CD1c-positive myeloid dendritic cell (primary cell): ENCODE results near the gene CCDC183.
A peak's percentile ranks its signal among the peaks of the same experiment; 100 is the strongest.
"Not testable (repeated sequence)": the region's sequence is repeated elsewhere in the genome, so short reads cannot be mapped to it uniquely, and the experiment has no call there.

Source experiments
- DNase-seq: peaks from one replicate; pipeline ENCODE4 v3.0.0-alpha.2; 2016; ENCODE audit errors: extremely low spot score

The CCDC183 gene

GRCh38 chr9:136784997-136785361 lies 11.2 kb upstream of the CCDC183 start:
- DNase-seq: no peak

GRCh38 chr9:136785565-136786355 lies 10.4 kb upstream of the CCDC183 start:
- not testable (repeated sequence) for DNase-seq

GRCh38 chr9:136786451-136786850 lies 9.7 kb upstream of the CCDC183 start:
- DNase-seq: no peak

- not testable (repeated sequence) for DNase-seq
Measured at GRCh38 chr9:136786983-136787382, 9.2 kb upstream of the CCDC183 start.

- DNase-seq: peak; percentile 90
Measured at GRCh38 chr9:136787690-136788400, 8.3 kb upstream of the CCDC183 start.

GRCh38 chr9:136788644-136789522 lies 7.3 kb upstream of the CCDC183 start:
- not testable (repeated sequence) for DNase-seq

GRCh38 chr9:136789523-136789937 lies 6.6 kb upstream of the CCDC183 start:
- no peak for DNase-seq

GRCh38 chr9:136790640-136791515 lies 5.3 kb upstream of the CCDC183 start, which contains the start of gene TMEM141:
TSS of gene TMEM141 (plus strand) at chr9:136791344. CDS start at chr9:136791371, 27 bp downstream.
- DNase-seq: peak; percentile 100

GRCh38 chr9:136791516-136792276 lies 4.4 kb upstream of the CCDC183 start:
- peak; percentile 69 for DNase-seq

- no peak for DNase-seq
Measured at GRCh38 chr9:136792321-136793085, 3.6 kb upstream of the CCDC183 start.

GRCh38 chr9:136793086-136793946 lies 2.8 kb upstream of the CCDC183 start:
- DNase-seq: no peak

GRCh38 chr9:136794281-136794999 lies 1.7 kb upstream of the CCDC183 start:
- no peak for DNase-seq

GRCh38 chr9:136795000-136795348 lies 1.2 kb upstream of the CCDC183 start:
- DNase-seq: peak; percentile 16

GRCh38 chr9:136796775-136797347 lies 723 bp downstream of the CCDC183 start:
- DNase-seq: not testable (repeated sequence)

- DNase-seq: no peak
Measured at GRCh38 chr9:136798708-136799078, 2.6 kb downstream of the CCDC183 start.

- no peak for DNase-seq
Measured at GRCh38 chr9:136799079-136799853, 3.1 kb downstream of the CCDC183 start.
